Tibial nerve (tissue), 4 donors: Measurements from ENCODE around the gene APC2.
A peak's percentile ranks its signal among the peaks of the same experiment; 100 is the strongest.

Experiments used
- CTCF ChIP-seq, 5 experiments: fragments of 200-600 bp in 3 of 5; fragments of 450-650 bp in 2 of 5; sonication (generic) in 3 of 5; IDR thresholded peaks; one replicate each; pipeline ENCODE4 v1.5.1; 2016 to 2019; ENCODE audit warnings: antibody characterized with exemption in 5 of 5, mild to moderate bottlenecking in 3 of 5, moderate library complexity in 2 of 5
- EP300 ChIP-seq, 2 donors: sonication (generic); formaldehyde crosslinking; IDR thresholded peaks; one replicate each; pipeline ENCODE4 v1.6.1; 2017; ENCODE audit warnings: antibody characterized with exemption in 2 of 2, mild to moderate bottlenecking in 1 of 2

- TF ChIP-seq CTCF (IDR thresholded peaks at IDR 0.05) (peak in 2 of 5 experiments; percentile 22 to 30), EP300 (IDR thresholded peaks at IDR 0.05) (no peak)
These were observed 63.0 kb downstream of the APC2 start, which contains the start of gene ADAMTSL5 for GRCh38 chr19:1512671-1513498.
